GM19372 (cell line): ENCODE results near the gene PUSL1.

Experiments
- ATAC-seq: cut with Tn5 transposase; IDR thresholded peaks from one replicate; pipeline ENCODE4 v1.9.1; 2021; ENCODE audit warnings: mild to moderate bottlenecking, low read depth, moderate library complexity; ENCODE audit not compliant: unreplicated experiment

The PUSL1 gene

DNA sequence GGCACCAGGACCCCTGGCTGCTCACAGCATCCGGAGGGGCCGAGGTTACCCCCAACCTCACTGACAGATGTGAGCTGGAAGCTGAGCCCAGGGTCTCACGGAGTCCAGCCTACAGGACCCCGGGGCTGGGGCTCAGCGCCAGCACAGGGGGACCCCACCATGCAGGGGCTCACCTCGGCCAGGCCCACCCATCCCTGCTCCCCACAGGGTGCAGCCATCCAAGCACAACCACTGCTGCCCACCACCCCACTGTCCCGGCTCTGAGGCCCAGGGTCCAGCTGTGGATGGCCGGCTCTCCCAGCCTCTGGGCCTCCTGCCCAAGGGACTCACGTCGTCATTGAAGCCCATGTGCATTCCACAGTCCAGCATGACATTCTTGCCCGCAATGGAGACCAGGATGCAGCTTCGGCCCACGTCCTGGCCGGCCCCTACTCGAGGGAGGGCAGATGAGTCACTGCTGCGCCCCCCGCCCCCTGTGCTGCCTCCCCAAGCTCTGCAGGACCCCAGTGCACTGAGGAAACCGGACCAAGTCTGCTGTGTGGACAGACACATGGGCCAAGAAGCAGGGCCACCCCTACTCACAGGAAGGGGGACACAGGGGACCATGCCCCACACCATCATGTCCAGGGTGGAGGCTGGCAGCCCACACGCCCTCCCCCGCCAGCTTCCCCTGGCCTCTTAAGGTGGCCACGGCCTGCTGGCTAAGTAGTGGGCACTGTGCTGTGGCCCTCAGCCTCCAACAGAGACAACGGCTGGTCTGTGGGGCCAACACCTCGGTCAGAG is 12.5 kb downstream of the PUSL1 start:
- ATAC-seq: no peak

GRCh38 chr1:1321477-1321876 is 13.1 kb downstream of the PUSL1 start:
- no peak for ATAC-seq

GRCh38 chr1:1322418-1322817 is 14.0 kb downstream of the PUSL1 start:
- ATAC-seq: no peak

GRCh38 chr1:1322952-1323351 is 14.6 kb downstream of the PUSL1 start:
- ATAC-seq: no peak

DNA sequence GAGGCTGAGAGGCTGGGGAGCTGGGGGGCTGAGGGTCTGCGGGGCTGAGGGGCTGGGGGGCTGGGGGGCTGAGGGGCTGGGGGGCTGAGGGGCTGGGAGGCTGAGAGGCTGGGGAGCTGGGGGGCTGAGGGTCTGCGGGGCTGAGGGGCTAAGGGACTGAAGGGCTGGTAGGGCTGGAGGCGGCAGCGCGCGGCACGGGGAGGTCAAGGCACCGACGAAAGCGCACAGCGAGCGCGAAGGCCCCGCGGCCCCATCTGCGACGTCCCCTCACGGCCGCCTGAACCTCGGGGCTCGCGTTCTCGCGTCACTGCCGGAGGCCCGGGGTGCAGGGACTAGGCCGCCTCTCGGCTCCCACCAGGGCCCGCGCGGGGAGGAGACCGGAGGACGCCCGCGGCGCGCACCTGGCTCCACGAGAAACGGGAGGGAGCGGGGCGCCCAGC is 15.7 kb downstream of the PUSL1 start:
- peak; percentile 33 for ATAC-seq

DNA sequence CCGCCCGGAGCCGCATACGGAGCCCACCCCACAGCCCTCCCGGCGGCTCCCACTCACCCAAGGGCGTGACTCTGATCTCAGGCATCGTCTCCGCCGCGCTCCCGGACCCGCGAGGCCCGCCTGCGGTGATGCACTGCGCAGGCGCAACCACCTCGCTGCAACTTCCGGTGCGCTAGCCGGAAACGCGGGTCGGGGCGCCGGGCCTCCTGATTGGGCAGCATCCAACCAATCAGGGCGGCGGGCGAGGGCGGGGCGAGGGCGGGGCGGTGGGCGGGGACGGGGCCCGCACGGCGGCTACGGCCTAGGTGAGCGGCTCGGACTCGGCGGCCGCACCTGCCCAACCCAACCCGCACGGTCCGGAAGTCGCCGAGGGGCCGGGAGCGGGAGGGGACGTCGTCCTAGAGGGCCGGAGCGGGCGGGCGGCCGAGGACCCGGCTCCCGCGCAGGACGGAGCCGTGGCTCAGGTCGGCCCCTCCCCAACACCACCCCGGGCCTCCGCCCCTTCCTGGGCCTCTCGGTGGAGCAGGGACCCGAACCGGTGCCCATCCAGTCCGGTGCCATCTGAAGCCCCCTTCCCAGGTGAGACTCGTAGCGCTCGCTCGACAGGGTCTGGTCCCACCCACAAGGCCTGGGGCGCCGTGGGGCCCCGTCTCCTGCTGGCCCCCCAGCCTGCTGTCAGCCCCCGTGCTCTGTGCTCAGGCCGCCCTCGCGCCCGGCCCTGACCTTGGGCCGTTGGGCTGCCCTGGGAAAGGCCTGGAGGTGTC is 16.3 kb downstream of the PUSL1 start, which contains the start of the genes CPTP and INTS11:
Gene CPTP, plus strand, starts transcription at position 279 of the 764 bp plus-strand sequence. CDS start 2,109 bp downstream, outside the sequence.
Gene INTS11, minus strand, starts transcription at position 137 of the 764 bp plus-strand sequence. Its CDS starts 52 bp downstream, at position 85.
- peak; percentile 79 for ATAC-seq

GRCh38 chr1:1325288-1326074 is 17.1 kb downstream of the PUSL1 start:
- no peak for ATAC-seq

- ATAC-seq: no peak
These were observed 17.7 kb downstream of the PUSL1 start for GRCh38 chr1:1326075-1326605.

DNA sequence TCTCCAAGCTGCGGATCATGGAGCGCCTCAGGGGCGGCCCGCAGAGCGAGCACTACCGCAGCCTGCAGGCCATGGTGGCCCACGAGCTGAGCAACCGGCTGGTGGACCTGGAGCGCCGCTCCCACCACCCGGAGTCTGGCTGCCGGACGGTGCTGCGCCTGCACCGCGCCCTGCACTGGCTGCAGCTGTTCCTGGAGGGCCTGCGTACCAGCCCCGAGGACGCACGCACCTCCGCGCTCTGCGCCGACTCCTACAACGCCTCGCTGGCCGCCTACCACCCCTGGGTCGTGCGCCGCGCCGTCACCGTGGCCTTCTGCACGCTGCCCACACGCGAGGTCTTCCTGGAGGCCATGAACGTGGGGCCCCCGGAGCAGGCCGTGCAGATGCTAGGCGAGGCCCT is 18.9 kb downstream of the PUSL1 start:
- ATAC-seq: no peak

DNA sequence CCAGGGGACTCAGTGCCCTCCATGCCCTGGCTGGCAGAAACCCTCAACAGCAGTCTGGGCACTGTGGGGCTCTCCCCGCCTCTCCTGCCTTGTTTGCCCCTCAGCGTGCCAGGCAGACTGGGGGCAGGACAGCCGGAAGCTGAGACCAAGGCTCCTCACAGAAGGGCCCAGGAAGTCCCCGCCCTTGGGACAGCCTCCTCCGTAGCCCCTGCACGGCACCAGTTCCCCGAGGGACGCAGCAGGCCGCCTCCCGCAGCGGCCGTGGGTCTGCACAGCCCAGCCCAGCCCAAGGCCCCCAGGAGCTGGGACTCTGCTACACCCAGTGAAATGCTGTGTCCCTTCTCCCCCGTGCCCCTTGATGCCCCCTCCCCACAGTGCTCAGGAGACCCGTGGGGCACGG is 19.9 kb downstream of the PUSL1 start:
- no peak for ATAC-seq

DNA sequence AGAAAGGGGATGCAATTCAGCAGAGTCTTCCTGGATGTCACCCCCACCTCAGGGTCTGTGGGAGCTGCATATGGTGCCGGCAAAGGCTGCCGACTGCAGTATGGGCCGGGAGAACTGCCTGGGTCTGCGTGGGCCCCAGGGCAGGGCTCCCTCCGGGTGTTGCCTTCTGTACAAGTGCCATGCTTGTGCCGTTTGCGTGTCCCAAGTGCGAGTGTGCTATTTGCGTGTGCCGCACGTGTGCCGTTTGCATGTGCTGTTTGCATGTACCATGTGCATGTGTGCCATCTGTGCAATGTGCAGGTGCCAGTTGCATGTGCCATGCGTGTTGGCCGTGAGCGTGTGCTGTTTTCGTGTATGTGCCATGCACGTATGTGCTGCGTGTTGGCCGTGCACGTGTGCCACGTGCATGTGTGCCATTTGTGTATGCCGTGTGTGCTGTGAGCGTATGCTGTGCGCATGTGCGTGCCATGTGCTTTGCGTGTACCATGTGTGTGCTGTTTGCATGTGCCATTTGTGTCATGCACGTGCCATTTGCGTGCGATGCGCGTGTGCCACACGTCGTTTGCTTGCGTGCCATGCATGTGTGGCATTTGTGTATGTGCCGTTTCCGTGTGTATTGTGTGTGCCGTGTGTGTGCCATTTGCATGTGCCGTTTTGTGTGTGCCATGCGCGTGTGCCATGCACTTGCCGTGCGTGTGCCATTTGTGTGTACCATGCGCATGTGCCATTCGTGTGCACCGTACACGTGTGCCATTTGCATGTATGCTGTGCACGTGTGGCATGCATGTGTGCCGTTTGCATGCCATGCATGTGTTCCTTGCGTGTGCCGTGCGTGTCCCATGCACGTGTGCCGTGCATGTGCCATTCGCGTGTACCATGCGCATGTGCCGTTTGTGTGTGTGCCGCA is 21.2 kb downstream of the PUSL1 start:
- no peak for ATAC-seq

- no peak for ATAC-seq
These were observed 22.1 kb downstream of the PUSL1 start for GRCh38 chr1:1330366-1331067.

- no peak for ATAC-seq
These were observed 22.9 kb downstream of the PUSL1 start, which contains the start of gene TAS1R3 for GRCh38 chr1:1331068-1331965. Gene TAS1R3 (plus strand): TSS chr1:1331280. CDS start chr1:1331346, 66 bp downstream.

- ATAC-seq: no peak
These were observed 23.8 kb downstream of the PUSL1 start for GRCh38 chr1:1332031-1332755.

- ATAC-seq: no peak
These were observed 24.5 kb downstream of the PUSL1 start for GRCh38 chr1:1332774-1333480.

DNA sequence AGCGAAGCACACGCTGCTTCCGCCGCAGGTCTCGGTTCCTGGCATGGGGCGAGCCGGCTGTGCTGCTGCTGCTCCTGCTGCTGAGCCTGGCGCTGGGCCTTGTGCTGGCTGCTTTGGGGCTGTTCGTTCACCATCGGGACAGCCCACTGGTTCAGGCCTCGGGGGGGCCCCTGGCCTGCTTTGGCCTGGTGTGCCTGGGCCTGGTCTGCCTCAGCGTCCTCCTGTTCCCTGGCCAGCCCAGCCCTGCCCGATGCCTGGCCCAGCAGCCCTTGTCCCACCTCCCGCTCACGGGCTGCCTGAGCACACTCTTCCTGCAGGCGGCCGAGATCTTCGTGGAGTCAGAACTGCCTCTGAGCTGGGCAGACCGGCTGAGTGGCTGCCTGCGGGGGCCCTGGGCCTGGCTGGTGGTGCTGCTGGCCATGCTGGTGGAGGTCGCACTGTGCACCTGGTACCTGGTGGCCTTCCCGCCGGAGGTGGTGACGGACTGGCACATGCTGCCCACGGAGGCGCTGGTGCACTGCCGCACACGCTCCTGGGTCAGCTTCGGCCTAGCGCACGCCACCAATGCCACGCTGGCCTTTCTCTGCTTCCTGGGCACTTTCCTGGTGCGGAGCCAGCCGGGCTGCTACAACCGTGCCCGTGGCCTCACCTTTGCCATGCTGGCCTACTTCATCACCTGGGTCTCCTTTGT is 25.3 kb downstream of the PUSL1 start:
- ATAC-seq: no peak
